PC-3 (cell line): ENCODE results near the gene ATF7IP. TPM values are rescaled to one million over a fixed set of nuclear protein-coding genes. Genes with fewer than 3 reads are reported as not detected.

Source experiments
- ATAC-seq: fragments of 200-7000 bp; cut with Tn5 transposase; 2 replicates; pipeline ENCODE4 v1.9.1; 2020; ENCODE audit warnings: mild to moderate bottlenecking, moderate library complexity
- BruUV-seq: library from RNA; stranded (reverse); fragments of 400-500 nt; replicated peaks from 2 replicates; lab custom pipeline; 2021; lab: Mats Ljungman, UMichigan
- CTCF ChIA-PET: fragments of 300-600 bp; sonication (Branson Sonifier 250); formaldehyde crosslinking; loops from one replicate; lab custom pipeline; 2022; ENCODE audit warnings: antibody characterized with exemption; lab: Charles Lee
- POLR2A ChIA-PET: fragments of 300-600 bp; sonication (Branson Sonifier 250); formaldehyde crosslinking; loops from one replicate; lab custom pipeline; 2022; ENCODE audit warnings: antibody characterized with exemption; ENCODE audit not compliant: unreplicated experiment; lab: Charles Lee
- DNase-seq: peaks from one replicate; pipeline ENCODE4 v3.0.0-alpha.2; 2015
- H2AFZ ChIP-seq: fragments of 300-600 bp; sonication (generic); 2 replicates; pipeline ENCODE4 v1.6.0; 2016; ENCODE audit warnings: antibody characterized with exemption, low read length
- H3F3A ChIP-seq: fragments of 300-600 bp; sonication (generic); one replicate; pipeline ENCODE4 v1.6.0; 2017; ENCODE audit warnings: antibody characterized with exemption, low read length, control low read depth, mild to moderate bottlenecking; ENCODE audit not compliant: unreplicated experiment
- H3K27ac ChIP-seq: fragments of 300-600 bp; sonication (generic); 2 replicates; pipeline ENCODE4 v1.5.1; 2016; ENCODE audit warnings: mild to moderate bottlenecking, low read length
- H3K27me3 ChIP-seq: fragments of 300-600 bp; sonication (generic); 2 replicates; pipeline ENCODE4 v1.6.1; 2016; ENCODE audit warnings: low read length, mixed read lengths
- H3K36me3 ChIP-seq: fragments of 300-600 bp; sonication (generic); 2 replicates; pipeline ENCODE4 v1.6.1; 2016; ENCODE audit warnings: low read depth, mixed run types, low read length, mixed read lengths
- H3K4me1 ChIP-seq: fragments of 300-600 bp; sonication (generic); 2 replicates; pipeline ENCODE4 v1.5.1; 2016; ENCODE audit warnings: low read length; ENCODE audit not compliant: insufficient read depth
- H3K4me2 ChIP-seq: fragments of 300-600 bp; sonication (generic); 2 replicates; pipeline ENCODE4 v1.6.0; 2016; ENCODE audit warnings: low read length
- H3K4me3 ChIP-seq: fragments of 300-600 bp; sonication (generic); 2 replicates; pipeline ENCODE4 v1.5.1; 2016; ENCODE audit warnings: mild to moderate bottlenecking, low read length, mixed read lengths
- H3K79me2 ChIP-seq: fragments of 300-600 bp; sonication (generic); 2 replicates; pipeline ENCODE4 v1.6.1; 2017; ENCODE audit warnings: low read length, mixed read lengths
- H3K9ac ChIP-seq: fragments of 300-600 bp; sonication (generic); 2 replicates; pipeline ENCODE4 v1.6.0; 2016; ENCODE audit warnings: mild to moderate bottlenecking, low read length
- H3K9me2 ChIP-seq: fragments of 300-600 bp; sonication (generic); replicated peaks from 2 replicates; pipeline ENCODE4 v1.6.1; 2016; ENCODE audit warnings: mixed run types, low read length, mixed read lengths
- H3K9me3 ChIP-seq: fragments of 300-600 bp; sonication (generic); 2 replicates; pipeline ENCODE4 v1.6.1; 2016; ENCODE audit warnings: low read length, mixed read lengths
- H4K20me1 ChIP-seq: fragments of 300-600 bp; sonication (generic); 2 replicates; pipeline ENCODE4 v1.6.1; 2016; ENCODE audit warnings: low read length, mixed read lengths
- EZH2 ChIP-seq: fragments of 300-600 bp; sonication (generic); IDR thresholded peaks from one replicate; pipeline ENCODE4 v1.6.1; 2017; ENCODE audit warnings: antibody characterized with exemption, mild to moderate bottlenecking, low read length; ENCODE audit not compliant: unreplicated experiment
- EZH2phosphoT487 ChIP-seq: fragments of 300-600 bp; sonication (generic); IDR thresholded peaks from 2 replicates; pipeline ENCODE4 v1.6.1; 2018; ENCODE audit warnings: mild to moderate bottlenecking, antibody characterized with exemption, low read length, borderline replicate concordance
- intact Hi-C: fragments of 100-400 bp; cut with micrococcal nuclease; formaldehyde crosslinking; loops from 2 replicates; pipeline ENCODE4 v1.9.0; 2023
- total RNA-seq: library from RNA; depleted of rRNA; stranded (reverse); fragments of >200 nt; gene quantifications from 2 replicates; pipeline ENCODE4 v1.2.3, GENCODE V29; 2014
- TF ChIP-seq, protein P1 (sequence below): fragments of 300-600 bp; sonication (generic); conservative IDR thresholded peaks from 2 replicates; pipeline ENCODE4 v1.5.1; 2017; ENCODE audit warnings: antibody characterized with exemption, low read depth, mild to moderate bottlenecking, low read length

ATF7IP gene
- total RNA-seq, 1 experiment from 2014 or later, result 12.5 TPM

DNA sequence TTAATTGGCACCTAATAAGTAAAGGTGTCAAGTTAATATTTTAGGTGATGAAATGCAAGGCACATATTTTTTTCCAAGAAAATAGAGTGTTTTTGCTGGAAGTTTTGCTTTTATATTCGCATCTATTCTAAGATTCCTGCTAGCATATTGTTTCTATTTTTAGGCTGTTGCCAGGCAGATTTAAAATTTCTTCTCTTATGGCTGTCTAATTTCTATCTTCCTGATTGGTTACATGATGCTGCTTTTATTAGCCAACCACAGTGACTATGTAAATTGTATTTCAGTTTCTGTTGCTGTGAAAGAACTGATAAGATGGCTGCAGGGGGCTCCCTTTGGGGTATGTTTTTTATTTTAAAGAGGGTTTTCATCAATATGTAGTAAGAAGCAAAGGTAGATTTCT, 42.7 kb downstream of the ATF7IP start:
- H3K27me3 ChIP-seq, result no peaks in the 10 kb centered on the region
- no peaks in the 10 kb centered on the region for H3F3A ChIP-seq
- H3K27ac ChIP-seq, result no peak overlapping the region
- H3K4me2 ChIP-seq, result no peak overlapping the region
- H2AFZ ChIP-seq, result no peak overlapping the region
- H3K79me2 ChIP-seq, result peaks cover 97% of the 10 kb centered on the region
- H3K36me3 ChIP-seq, result no peaks in the 10 kb centered on the region
- DNase-seq (peak; percentile 15), ATAC-seq (no peak)
- intact Hi-C loops, result no loop called here
- peaks cover 12% of the 10 kb centered on the region; the same call in 1 of the 2 replicates for H4K20me1 ChIP-seq
- no peaks in the 10 kb centered on the region for H3K9me2 ChIP-seq
- CTCF ChIA-PET, result no interaction called here
- H3K4me3 ChIP-seq, result no peak overlapping the region
- BruUV-seq, result no TSS peak
- H3K9me3 ChIP-seq, result no peaks in the 10 kb centered on the region
- POLR2A ChIA-PET, result no interaction called here
- no peak for TF ChIP-seq EZH2
- TF ChIP-seq, protein P1, sequence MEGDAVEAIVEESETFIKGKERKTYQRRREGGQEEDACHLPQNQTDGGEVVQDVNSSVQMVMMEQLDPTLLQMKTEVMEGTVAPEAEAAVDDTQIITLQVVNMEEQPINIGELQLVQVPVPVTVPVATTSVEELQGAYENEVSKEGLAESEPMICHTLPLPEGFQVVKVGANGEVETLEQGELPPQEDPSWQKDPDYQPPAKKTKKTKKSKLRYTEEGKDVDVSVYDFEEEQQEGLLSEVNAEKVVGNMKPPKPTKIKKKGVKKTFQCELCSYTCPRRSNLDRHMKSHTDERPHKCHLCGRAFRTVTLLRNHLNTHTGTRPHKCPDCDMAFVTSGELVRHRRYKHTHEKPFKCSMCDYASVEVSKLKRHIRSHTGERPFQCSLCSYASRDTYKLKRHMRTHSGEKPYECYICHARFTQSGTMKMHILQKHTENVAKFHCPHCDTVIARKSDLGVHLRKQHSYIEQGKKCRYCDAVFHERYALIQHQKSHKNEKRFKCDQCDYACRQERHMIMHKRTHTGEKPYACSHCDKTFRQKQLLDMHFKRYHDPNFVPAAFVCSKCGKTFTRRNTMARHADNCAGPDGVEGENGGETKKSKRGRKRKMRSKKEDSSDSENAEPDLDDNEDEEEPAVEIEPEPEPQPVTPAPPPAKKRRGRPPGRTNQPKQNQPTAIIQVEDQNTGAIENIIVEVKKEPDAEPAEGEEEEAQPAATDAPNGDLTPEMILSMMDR, result no peak
- no peak overlapping the region for H3K9ac ChIP-seq
- H3K4me1 ChIP-seq, result peaks cover 22% of the 10 kb centered on the region

DNA sequence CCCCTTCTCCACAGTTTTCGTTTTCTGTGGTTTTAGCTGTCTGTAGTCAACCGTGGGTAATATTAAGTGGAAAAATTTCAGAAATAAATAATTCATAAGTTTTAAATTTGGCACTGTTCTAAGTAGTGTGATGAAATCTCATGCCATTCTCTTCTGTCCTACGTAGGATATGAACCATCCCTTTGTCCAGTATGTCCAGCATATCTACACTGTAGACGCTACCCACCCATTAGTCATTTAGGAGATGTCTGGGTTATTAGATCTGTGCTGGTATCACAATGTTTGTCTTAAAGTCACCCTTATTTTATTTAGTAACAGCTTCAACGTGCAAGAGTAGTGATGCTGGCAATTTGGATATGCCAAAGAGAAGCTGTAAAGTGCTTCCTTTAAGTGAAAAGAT, 44.7 kb downstream of the ATF7IP start:
- peaks cover 10% of the 10 kb centered on the region; the same call in 1 of the 2 replicates for H4K20me1 ChIP-seq
- no TSS peak for BruUV-seq
- ATAC-seq (no peak), DNase-seq (no peak)
- H3K27me3 ChIP-seq, result no peaks in the 10 kb centered on the region
- intact Hi-C loops, result no loop called here
- ChIA-PET POLR2A (no interaction called here), CTCF (no interaction called here)
- no peaks in the 10 kb centered on the region for H3K36me3 ChIP-seq
- no peak overlapping the region for H3K4me2 ChIP-seq
- peaks cover 96% of the 10 kb centered on the region for H3K79me2 ChIP-seq
- H2AFZ ChIP-seq, result no peak overlapping the region
- no peak overlapping the region for H3K4me3 ChIP-seq
- H3K4me1 ChIP-seq, result peaks cover 15% of the 10 kb centered on the region
- no peaks in the 10 kb centered on the region for H3K9me2 ChIP-seq
- H3K9ac ChIP-seq, result no peak overlapping the region
- no peaks in the 10 kb centered on the region for H3F3A ChIP-seq
- TF ChIP-seq EZH2 (no peak), EZH2phosphoT487 (no peak)
- TF ChIP-seq, protein P1, result no peak
- no peaks in the 10 kb centered on the region for H3K9me3 ChIP-seq
- no peak overlapping the region for H3K27ac ChIP-seq

- peaks cover 10% of the 10 kb centered on the region; the same call in 1 of the 2 replicates for H4K20me1 ChIP-seq
- H3K27ac ChIP-seq, result peak overlapping the region; percentile 19; the same call in 1 of the 2 replicates
- H3F3A ChIP-seq, result no peaks in the 10 kb centered on the region
- no peaks in the 10 kb centered on the region for H3K9me2 ChIP-seq
- ATAC-seq (peak; percentile 81), DNase-seq (peak; percentile 63)
- no peak overlapping the region for H3K4me3 ChIP-seq
- no peaks in the 10 kb centered on the region for H3K9me3 ChIP-seq
- ChIA-PET CTCF (no interaction called here), POLR2A (no interaction called here)
- H3K79me2 ChIP-seq, result peaks cover 96% of the 10 kb centered on the region
- H2AFZ ChIP-seq, result no peak overlapping the region
- H3K27me3 ChIP-seq, result no peaks in the 10 kb centered on the region
- H3K36me3 ChIP-seq, result no peaks in the 10 kb centered on the region
- H3K4me1 ChIP-seq, result peaks cover 15% of the 10 kb centered on the region
- peak overlapping the region; percentile 9; the same call in 1 of the 2 replicates for H3K4me2 ChIP-seq
- BruUV-seq, result no TSS peak
- TF ChIP-seq EZH2, result no peak
- TF ChIP-seq, protein P1, result no peak
- no peak for TF ChIP-seq EZH2phosphoT487
- intact Hi-C loops, result no loop called here
- no peak overlapping the region for H3K9ac ChIP-seq
Measured at GRCh38 chr12:14410841-14411569, 45.5 kb downstream of the ATF7IP start.
